BLaER1 (cell line): ENCODE data around the gene UBE2U.
"Not testable (repeated sequence)": the region's sequence is repeated elsewhere in the genome, so short reads cannot be mapped to it uniquely, and the experiment has no call there.

Source experiments
- H3K27ac ChIP-seq: shearing (Covaris generic); formaldehyde crosslinking; 2 replicates; pipeline ENCODE4 v1.8.1; 2022
- H3K27me3 ChIP-seq: shearing (Covaris generic); formaldehyde crosslinking; 2 replicates; pipeline ENCODE4 v1.8.1; 2022
- H3K36me3 ChIP-seq: shearing (Covaris generic); formaldehyde crosslinking; 2 replicates; pipeline ENCODE4 v1.8.1; 2022
- H3K4me1 ChIP-seq: shearing (Covaris generic); formaldehyde crosslinking; 2 replicates; pipeline ENCODE4 v1.8.1; 2022
- H3K4me2 ChIP-seq: shearing (Covaris generic); formaldehyde crosslinking; 2 replicates; pipeline ENCODE4 v1.8.1; 2022
- H3K4me3 ChIP-seq: shearing (Covaris generic); formaldehyde crosslinking; 2 replicates; pipeline ENCODE4 v1.8.1; 2022
- H3K9ac ChIP-seq: shearing (Covaris generic); formaldehyde crosslinking; 2 replicates; pipeline ENCODE4 v1.8.1; 2022
- H3K9me3 ChIP-seq: shearing (Covaris generic); formaldehyde crosslinking; 2 replicates; pipeline ENCODE4 v1.8.1; 2022
- H4K20me1 ChIP-seq: shearing (Covaris generic); formaldehyde crosslinking; 2 replicates; pipeline ENCODE4 v1.8.1; 2022
- Cebpa-rat ChIP-seq: shearing (Covaris generic); IDR thresholded peaks from 2 replicates; pipeline ENCODE4 v1.8.1; 2022

UBE2U gene

GRCh38 chr1:64212031-64212430 is 8.6 kb downstream of the UBE2U start:
- H3K4me1 ChIP-seq, result no peaks in the 10 kb centered on the region
- no peak overlapping the region for H3K4me2 ChIP-seq
- H4K20me1 ChIP-seq, result no peaks in the 10 kb centered on the region
- no peak overlapping the region for H3K4me3 ChIP-seq
- no peak overlapping the region for H3K9ac ChIP-seq
- no peak for TF ChIP-seq Cebpa-rat
- H3K27ac ChIP-seq, result no peak overlapping the region
- H3K9me3 ChIP-seq, result no peaks in the 10 kb centered on the region
- no peaks in the 10 kb centered on the region for H3K36me3 ChIP-seq
- no peaks in the 10 kb centered on the region for H3K27me3 ChIP-seq

DNA sequence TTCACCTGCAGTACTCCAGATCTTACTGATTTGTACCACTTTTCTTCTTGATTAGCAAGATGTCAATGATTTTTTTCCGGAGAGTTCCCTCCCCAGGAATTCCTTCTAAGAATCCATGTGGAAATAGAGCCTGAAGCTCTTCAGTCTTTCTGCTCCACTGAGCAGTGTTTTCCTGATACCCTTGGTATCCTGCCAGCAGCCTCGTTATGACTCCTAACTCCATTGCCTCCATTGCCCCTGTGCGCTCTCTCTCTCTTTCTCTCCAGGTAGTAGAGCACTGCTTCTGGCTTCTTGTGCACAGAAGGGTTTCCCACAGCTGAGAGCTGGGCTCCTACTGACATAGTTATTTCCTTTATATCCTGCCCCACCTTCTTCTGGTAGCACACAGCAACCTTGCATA is 12.2 kb downstream of the UBE2U start:
- H3K9me3 ChIP-seq, result no peaks in the 10 kb centered on the region

GRCh38 chr1:64220241-64220640 is 16.8 kb downstream of the UBE2U start:
- H3K4me3 ChIP-seq, result no peak overlapping the region
- no peak for TF ChIP-seq Cebpa-rat

More for the DNA sequence above, 12.2 kb downstream of the UBE2U start:
- Histone ChIP-seq H3K4me3 (no peak overlapping the region), H3K36me3 (no peaks in the 10 kb centered on the region), H4K20me1 (no peaks in the 10 kb centered on the region), H3K4me2 (no peak overlapping the region), H3K27me3 (no peaks in the 10 kb centered on the region), H3K4me1 (no peaks in the 10 kb centered on the region), H3K27ac (no peak overlapping the region), H3K9ac (no peak overlapping the region)
- no peak for TF ChIP-seq Cebpa-rat

DNA sequence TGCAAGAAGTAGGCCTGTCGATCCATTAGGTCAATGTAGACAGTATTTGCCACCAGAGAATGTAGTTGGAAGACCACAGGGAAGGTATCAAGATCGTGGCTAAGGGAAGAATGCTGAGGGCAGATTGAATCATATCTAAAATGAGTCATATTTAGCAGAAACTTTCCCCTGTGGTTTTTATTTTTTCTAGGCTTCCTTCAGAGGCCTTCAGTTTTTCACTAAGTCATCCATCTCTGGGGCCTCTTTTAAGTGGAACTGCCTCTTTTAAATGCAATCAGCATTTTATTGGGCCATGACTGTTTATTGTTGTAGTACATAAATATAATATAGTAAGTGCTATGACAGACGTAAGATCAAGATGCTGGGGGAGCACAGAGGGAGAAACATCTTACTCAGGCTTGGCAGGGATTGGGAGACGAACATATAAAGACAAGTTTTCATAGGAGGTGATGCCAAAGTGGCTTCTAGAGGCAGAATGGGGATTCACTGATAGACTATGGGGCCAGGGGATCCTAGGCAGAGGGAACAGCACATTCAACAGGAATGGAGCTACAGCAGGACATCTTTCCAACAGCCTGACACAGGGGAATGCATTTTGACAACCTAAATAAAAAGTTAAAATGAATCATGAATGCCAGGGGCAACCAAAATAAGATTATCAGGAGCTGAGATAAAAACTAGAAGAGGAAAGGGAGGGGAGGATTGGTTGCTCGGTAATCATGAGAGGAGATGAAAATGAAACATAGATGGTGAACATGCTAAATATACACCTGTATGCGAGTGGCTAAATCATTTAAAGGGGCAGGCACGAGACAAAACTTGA is 20.1 kb downstream of the UBE2U start:
- H3K4me2 ChIP-seq, result no peak overlapping the region
- H3K27me3 ChIP-seq, result no peaks in the 10 kb centered on the region
- H3K36me3 ChIP-seq, result no peaks in the 10 kb centered on the region
- H3K9ac ChIP-seq, result no peak overlapping the region
- H4K20me1 ChIP-seq, result no peaks in the 10 kb centered on the region
- no peak overlapping the region for H3K27ac ChIP-seq
- no peaks in the 10 kb centered on the region for H3K4me1 ChIP-seq
- TF ChIP-seq Cebpa-rat, result no peak
- H3K4me3 ChIP-seq, result no peak overlapping the region
- H3K9me3 ChIP-seq, result no peaks in the 10 kb centered on the region

More at GRCh38 chr1:64220241-64220640, 16.8 kb downstream of the UBE2U start:
- H3K4me1 ChIP-seq, result no peaks in the 10 kb centered on the region
- H3K27ac ChIP-seq, result no peak overlapping the region
- H3K27me3 ChIP-seq, result no peaks in the 10 kb centered on the region
- no peak overlapping the region for H3K4me2 ChIP-seq
- H3K9me3 ChIP-seq, result no peaks in the 10 kb centered on the region
- no peak overlapping the region for H3K9ac ChIP-seq
- no peaks in the 10 kb centered on the region for H3K36me3 ChIP-seq
- no peaks in the 10 kb centered on the region for H4K20me1 ChIP-seq

DNA sequence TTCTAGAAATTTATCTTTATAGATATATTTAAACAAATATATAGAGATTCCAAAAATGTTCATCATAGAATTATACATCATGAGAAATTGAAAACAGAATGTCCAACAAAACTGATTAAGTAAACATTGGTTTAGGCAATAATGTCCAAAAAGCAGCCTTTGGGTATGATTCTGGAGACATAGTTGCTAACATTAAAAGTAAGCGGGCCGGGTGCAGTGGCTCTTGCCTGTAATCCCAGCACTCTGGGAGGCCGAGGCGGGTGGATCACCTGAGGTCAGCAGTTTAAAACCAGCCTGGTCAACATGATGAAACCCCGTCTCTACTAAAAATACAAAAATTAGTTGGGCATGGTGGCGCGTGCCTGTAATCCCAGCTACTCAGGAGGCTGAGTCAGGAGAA is 20.8 kb downstream of the UBE2U start:
- not testable (repeated sequence) for H3K27ac ChIP-seq

DNA sequence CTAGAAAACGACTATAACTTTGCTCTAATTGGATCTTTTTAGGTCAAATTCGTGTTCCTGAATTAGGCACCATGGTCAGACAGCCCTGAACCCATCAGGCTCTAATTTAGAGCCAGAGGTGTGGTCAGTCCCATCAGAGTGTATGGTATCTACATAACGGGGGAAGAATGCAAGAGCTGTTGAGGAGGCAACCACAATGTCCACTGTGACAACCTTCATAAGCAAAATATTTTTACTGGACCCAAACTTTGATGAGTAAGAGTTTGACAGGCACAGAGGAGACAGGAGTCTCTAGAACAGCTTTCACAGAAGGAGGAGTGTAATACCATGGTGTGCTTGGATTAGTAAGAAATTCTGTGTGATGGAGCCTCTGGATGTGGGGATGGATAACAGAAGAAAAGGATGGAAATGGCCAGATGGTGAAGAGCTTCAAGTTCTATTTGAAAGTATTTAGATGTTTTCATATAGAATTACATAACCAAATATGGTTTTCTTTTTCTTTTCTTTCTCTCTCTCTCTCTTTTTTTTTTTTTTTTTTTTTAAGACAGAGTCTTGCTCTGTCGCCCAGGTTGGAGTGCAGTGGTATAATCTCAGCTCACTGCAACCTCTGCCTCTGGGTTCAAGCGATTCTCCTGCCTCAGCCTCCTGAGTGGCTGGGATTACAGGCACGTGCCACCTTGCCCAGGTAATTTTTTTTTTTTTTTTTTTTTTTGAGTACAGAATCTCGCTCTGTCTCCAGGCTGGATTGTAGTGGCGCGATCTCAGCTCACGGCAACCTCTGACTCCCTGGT is 24.9 kb downstream of the UBE2U start:
- H3K4me1 ChIP-seq, result peaks cover 26% of the 10 kb centered on the region
- no peak overlapping the region for H3K9ac ChIP-seq
- no peak overlapping the region for H3K4me3 ChIP-seq
- no peaks in the 10 kb centered on the region for H4K20me1 ChIP-seq
- H3K27me3 ChIP-seq, result no peaks in the 10 kb centered on the region
- no peak overlapping the region for H3K4me2 ChIP-seq
- H3K9me3 ChIP-seq, result no peaks in the 10 kb centered on the region
- no peaks in the 10 kb centered on the region for H3K36me3 ChIP-seq
- no peak for TF ChIP-seq Cebpa-rat
- H3K27ac ChIP-seq, result no peak overlapping the region

More for the DNA sequence above, 20.8 kb downstream of the UBE2U start:
- not testable (repeated sequence) for H3K4me1 ChIP-seq, H3K4me3 ChIP-seq, H3K9me3 ChIP-seq, H4K20me1 ChIP-seq, H3K36me3 ChIP-seq, H3K27me3 ChIP-seq, H3K9ac ChIP-seq, H3K4me2 ChIP-seq

GRCh38 chr1:64229307-64229706 is 25.9 kb downstream of the UBE2U start:
- Histone ChIP-seq H3K4me1 (peaks cover 26% of the 10 kb centered on the region), H3K4me2 (no peak overlapping the region), H3K27me3 (no peaks in the 10 kb centered on the region), H4K20me1 (no peaks in the 10 kb centered on the region), H3K9ac (no peak overlapping the region), H3K4me3 (no peak overlapping the region), H3K27ac (no peak overlapping the region), H3K9me3 (no peaks in the 10 kb centered on the region), H3K36me3 (no peaks in the 10 kb centered on the region)
- no peak for TF ChIP-seq Cebpa-rat

GRCh38 chr1:64231153-64231552 is 27.7 kb downstream of the UBE2U start:
- Histone ChIP-seq H3K9ac (no peak overlapping the region), H3K4me1 (peaks cover 26% of the 10 kb centered on the region), H3K4me3 (no peak overlapping the region), H3K4me2 (peak overlapping the region; percentile 50), H3K27ac (peak overlapping the region; percentile 50; the same call in 1 of the 2 replicates), H3K27me3 (no peaks in the 10 kb centered on the region), H4K20me1 (no peaks in the 10 kb centered on the region), H3K36me3 (no peaks in the 10 kb centered on the region), H3K9me3 (no peaks in the 10 kb centered on the region)
- TF ChIP-seq Cebpa-rat, result no peak

- H3K27me3 ChIP-seq, result no peaks in the 10 kb centered on the region
- H3K4me2 ChIP-seq, result no peak overlapping the region
- no peaks in the 10 kb centered on the region for H3K36me3 ChIP-seq
- H3K4me1 ChIP-seq, result peaks cover 26% of the 10 kb centered on the region
- no peaks in the 10 kb centered on the region for H4K20me1 ChIP-seq
- H3K4me3 ChIP-seq, result no peak overlapping the region
- no peak for TF ChIP-seq Cebpa-rat
- no peak overlapping the region for H3K9ac ChIP-seq
- H3K27ac ChIP-seq, result no peak overlapping the region
- no peaks in the 10 kb centered on the region for H3K9me3 ChIP-seq
Observed at GRCh38 chr1:64231654-64232053, 28.2 kb downstream of the UBE2U start.

GRCh38 chr1:64234714-64235113 is 31.3 kb downstream of the UBE2U start:
- Histone ChIP-seq H3K36me3 (no peaks in the 10 kb centered on the region), H3K4me3 (no peak overlapping the region), H4K20me1 (no peaks in the 10 kb centered on the region), H3K27me3 (no peaks in the 10 kb centered on the region), H3K4me1 (peaks cover 18% of the 10 kb centered on the region), H3K9ac (no peak overlapping the region), H3K4me2 (no peak overlapping the region), H3K9me3 (no peaks in the 10 kb centered on the region), H3K27ac (no peak overlapping the region)
- TF ChIP-seq Cebpa-rat, result no peak
